GM13976 (cell line): ENCODE results near the gene PLEKHG4B.

Source experiments
- DNase-seq: peaks from one replicate; pipeline ENCODE4 v3.0.0; 2012; ENCODE audit warnings: low spot score
- CTCF ChIP-seq: IDR thresholded peaks from 2 replicates; pipeline ENCODE4 v1.5.1; 2012; ENCODE audit warnings: borderline replicate concordance, mild to moderate bottlenecking; ENCODE audit not compliant: insufficient read depth; ENCODE audit errors: extremely low read depth, missing control alignments, control extremely low read depth
- in situ Hi-C: fragments of 300-500 bp; cut with MboI; formaldehyde crosslinking; loops from one replicate; pipeline ENCODE4 v1.12.0; 2022; ENCODE audit warnings: low sequenced_read_pairs, mixed read lengths, inconsistent platforms; ENCODE audit not compliant: unreplicated experiment

The PLEKHG4B gene

DNA sequence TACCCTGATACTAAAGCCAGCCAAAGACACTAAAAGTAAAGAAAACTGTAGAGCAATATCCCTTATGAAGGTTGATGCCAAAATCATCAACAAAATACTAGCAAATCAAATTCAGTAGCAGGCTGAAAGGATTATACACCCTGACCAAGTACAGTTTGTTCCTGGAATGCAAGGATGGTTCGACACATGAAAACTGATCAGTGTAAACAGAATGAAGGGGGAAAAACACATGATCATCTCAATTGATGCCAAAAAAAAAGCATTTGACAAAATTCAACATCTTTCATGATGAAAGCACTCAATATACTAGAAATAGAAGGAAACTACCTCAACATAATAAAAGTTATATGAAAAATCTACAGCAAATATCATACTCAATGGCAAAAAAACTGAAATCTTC is 55.8 kb downstream of the PLEKHG4B start:
- no peak for DNase-seq
- in situ Hi-C loops = no loop called here
- no peak for TF ChIP-seq CTCF

- no peak for DNase-seq
- TF ChIP-seq CTCF = no peak
- in situ Hi-C loops = no loop called here
Observed at GRCh38 chr5:149745-150485, 57.9 kb downstream of the PLEKHG4B start.

GRCh38 chr5:150746-151145 is 58.8 kb downstream of the PLEKHG4B start:
- in situ Hi-C loops = no loop called here
- no peak for DNase-seq
- TF ChIP-seq CTCF = no peak

GRCh38 chr5:152077-152476 is 60.1 kb downstream of the PLEKHG4B start:
- in situ Hi-C loops = no loop called here
- no peak for DNase-seq
- no peak for TF ChIP-seq CTCF

GRCh38 chr5:153256-153655 is 61.3 kb downstream of the PLEKHG4B start:
- in situ Hi-C loops = no loop called here
- no peak for TF ChIP-seq CTCF
- DNase-seq = no peak

DNA sequence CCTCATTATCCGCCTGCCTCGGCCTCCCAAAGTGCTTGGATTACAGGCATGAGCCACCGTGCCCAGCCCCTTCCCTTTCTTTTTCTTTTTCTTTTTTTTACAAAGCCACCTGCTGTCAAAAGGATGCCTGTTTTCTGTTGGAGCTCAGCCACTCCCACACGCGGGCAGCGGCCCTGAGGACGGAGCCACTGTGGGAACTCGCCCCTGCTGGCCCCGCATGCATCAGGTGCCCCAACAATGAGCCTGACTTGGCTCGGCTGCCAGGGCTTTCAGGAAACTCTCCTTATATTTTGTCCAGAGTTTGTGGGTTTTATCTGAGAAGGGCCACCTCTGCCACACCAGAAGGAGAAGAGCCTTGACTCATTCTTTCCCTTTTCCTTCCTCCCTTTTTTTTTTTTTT is 62.3 kb downstream of the PLEKHG4B start:
- TF ChIP-seq CTCF = no peak
- DNase-seq = no peak

More for the DNA sequence above, 62.3 kb downstream of the PLEKHG4B start:
- in situ Hi-C loops = no loop called here
